ENCODE results near the gene SSX2IP.

- TF ChIP-seq YY1 (IDR thresholded peaks at IDR 0.05; ENCODE audit: insufficient read depth, insufficient read length) (no peak), SUZ12 (IDR thresholded peaks at IDR 0.05; ENCODE audit: extremely low read depth, insufficient read depth, insufficient read length) (no peak)
Observed at GRCh38 chr1:84691122-84691783, 992 bp upstream of the SSX2IP start.
